ENCODE data around the gene TBC1D28.
"Not testable (repeated sequence)": the region's sequence is repeated elsewhere in the genome, so short reads cannot be mapped to it uniquely, and the experiment has no call there.

- TF ChIP-seq CTCF, POLR2A (IDR thresholded peaks at IDR 0.05): not testable (repeated sequence)
These were observed 24.4 kb upstream of the TBC1D28 start for GRCh38 chr17:18668625-18669024.

Data from prostate gland (tissue), 2 donors.